Activated T-cell treated with anti-CD3 and anti-CD28 coated beads for 1 hour (primary cell): ENCODE results near the gene MICOS13.

ENCODE experiments used
- DNase-seq: peaks from one replicate; pipeline ENCODE4 v3.0.0-alpha.2; 2020; ENCODE audit warnings: low read depth

The MICOS13 gene

DNA sequence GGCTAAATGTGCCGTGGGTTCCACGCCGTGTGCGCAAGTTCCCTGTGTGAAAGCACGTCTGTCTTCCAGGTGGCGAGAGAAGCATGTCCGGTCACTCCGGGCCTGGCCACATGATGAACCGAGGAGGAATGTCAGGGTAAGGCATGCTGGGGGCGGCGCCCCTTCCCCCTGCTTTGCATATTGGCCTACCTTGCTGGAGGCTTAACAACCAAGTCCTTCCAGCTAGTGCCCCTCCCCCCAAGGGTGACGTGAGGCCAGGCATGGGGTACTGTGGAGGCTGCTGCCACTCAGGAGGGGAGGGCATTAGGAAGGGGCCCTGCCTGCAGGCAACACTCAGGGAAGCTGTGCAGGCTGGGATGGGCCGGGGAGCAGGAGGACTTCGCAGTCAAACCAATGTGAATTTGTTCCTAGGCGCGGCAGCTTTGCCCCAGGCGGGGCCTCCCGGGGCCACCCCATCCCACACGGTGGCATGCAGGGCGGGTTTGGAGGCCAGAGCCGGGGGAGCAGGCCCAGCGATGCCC lies 12.5 kb downstream of the MICOS13 start:
- no peak for DNase-seq

DNA sequence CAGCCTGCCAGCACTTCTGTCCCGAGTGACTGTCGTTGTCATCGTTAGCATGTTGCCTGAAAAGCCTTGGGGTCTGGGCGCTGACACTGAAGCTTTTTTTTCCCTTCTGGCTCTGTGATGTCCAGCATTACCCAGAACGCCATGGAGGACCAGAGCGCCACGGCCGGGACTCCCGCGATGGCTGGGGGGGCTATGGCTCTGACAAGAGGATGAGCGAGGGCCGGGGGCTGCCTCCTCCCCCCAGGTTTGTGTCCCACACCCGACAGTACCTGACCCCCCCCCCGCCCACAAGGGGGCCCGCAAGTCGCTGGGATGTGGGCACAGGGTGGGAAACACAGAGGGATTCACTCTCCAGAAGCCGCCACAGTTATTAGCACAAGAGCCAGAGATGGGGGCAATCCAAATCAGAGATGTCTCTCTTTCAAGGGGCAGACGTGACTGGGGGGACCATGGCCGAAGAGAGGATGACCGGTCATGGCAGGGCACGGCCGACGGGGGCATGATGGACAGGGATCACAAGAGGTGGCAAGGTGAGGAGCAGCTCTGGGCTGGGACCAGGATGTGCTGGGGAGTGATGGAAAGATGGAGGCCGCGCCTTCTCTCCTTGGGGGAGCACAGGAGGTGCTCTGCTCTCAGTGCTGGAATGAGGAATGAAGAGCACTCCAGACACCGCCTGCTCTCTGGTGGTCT lies 13.2 kb downstream of the MICOS13 start:
- DNase-seq: no peak

DNA sequence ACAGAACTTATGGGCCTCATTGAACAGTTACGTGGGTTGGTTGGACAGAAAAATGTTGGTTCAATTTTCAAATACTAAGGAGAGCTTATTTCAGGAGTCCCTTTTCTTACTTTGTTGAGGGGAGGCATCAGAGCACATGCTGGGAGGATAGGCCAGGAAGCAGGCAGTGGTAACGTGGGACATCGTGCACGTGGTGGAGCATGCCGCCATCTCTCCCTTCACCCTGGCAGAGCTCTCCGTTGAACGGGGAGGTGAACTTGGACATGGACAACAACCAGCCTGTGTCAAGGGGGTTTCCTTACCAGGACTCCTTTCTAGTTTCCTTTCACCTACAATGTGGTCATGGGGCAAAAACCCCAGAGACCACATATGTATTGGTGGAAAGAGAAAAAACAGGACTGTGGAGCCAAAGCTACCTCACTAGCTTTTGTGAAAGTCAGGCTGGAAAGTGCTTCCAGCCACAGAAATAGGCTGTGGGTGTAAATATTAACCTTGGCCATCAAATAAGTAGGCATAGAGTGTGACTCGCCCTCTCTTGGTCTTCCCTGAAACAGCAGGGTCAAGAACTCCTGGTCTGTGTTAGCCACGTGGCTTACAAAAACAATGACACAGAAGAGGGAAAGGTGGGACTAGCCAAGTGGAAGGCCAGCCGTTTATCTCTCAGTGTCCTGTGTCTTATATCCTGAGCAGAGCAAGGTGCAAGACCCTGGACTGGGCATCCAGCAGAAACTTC lies 14.4 kb downstream of the MICOS13 start:
- DNase-seq: no peak

DNA sequence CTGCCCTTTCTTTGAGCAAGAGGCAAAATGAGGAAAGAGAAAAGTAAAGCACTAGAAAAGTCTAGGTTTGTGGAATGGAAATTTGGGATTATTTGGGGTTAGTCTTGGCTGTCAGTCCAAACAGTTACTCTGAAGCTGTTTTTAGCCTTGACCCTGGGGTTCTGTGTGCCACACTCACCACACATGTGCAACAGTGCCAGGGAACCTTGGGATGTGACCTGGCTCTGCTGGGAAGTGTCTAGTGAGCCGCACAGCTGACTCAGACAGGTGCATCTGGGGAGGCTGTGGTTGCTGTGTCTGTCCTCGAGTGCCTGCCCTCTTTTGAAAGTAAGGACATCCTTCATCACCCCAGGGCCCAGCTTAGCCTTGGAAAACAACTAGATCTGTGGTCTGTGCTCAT lies 15.8 kb downstream of the MICOS13 start:
- DNase-seq: no peak

DNA sequence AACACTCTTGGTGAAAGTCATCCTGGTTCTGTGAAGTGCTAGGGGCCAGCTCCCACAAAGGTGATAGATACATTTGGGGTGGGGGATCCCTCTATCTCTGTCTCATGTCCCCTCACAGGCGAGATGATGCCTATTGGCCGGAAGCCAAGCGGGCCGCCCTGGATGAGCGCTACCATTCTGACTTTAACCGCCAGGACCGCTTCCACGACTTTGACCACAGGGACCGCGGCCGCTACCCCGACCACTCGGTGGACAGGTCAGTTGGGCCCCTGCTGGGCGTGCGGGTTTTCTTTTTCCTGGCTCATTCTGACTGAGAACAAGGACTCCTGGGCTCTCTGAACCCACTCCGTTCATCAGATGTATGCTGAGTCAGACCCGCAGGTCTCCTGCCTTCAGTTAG lies 16.4 kb downstream of the MICOS13 start:
- no peak for DNase-seq

DNA sequence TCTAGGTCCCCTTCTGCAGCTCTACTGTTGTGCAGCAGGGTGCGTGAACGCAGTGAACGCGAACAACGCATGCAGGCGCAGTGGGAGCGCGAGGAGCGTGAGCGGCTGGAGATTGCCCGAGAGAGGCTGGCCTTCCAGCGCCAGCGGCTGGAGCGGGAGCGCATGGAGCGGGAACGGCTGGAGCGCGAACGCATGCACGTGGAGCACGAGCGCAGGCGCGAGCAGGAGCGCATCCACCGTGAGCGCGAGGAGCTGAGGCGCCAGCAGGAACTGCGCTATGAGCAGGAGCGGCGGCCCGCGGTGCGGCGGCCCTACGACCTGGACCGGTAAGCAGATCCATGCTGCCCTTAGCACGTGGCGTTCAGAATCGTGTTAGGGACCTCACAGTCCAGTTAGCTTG lies 18.8 kb downstream of the MICOS13 start:
- no peak for DNase-seq

DNA sequence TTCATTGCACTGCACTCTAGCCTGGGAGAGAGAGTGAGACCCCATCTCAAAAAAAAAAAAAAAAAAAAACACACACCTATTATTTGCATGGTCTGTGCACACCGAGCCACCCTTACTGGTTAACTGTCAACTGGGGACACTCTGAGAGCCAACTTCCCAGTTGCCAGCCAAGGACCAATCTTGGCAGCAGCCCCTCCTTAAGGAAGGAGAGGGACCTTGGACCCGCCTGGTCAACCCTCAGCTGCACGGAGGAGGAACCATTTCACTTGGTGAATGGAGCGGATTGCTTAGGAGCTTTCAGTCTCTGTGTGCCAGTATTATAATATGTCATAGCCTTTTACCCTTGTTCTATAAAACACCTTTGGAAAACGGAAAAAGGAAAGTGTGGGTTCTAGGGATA lies 24.9 kb downstream of the MICOS13 start:
- no peak for DNase-seq

DNA sequence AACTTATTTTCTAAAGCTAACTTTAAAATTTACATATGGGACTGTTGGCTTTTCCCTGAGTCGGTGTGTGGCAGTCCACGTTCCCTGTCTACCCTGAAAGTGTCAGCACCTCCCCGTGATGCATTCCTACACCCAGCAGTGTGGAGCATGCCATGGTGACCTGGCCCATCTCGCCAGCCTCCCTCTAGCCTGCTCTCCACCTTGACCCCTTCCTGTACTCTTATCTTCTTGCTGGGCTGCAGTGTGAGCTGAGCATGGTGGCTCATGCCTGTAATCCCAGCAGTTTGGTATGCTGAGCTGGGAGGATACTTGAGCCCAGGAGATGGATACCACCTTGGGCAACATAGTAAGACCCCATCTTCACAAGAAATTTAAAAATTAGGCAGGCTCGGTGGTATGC lies 25.4 kb downstream of the MICOS13 start:
- no peak for DNase-seq

DNA sequence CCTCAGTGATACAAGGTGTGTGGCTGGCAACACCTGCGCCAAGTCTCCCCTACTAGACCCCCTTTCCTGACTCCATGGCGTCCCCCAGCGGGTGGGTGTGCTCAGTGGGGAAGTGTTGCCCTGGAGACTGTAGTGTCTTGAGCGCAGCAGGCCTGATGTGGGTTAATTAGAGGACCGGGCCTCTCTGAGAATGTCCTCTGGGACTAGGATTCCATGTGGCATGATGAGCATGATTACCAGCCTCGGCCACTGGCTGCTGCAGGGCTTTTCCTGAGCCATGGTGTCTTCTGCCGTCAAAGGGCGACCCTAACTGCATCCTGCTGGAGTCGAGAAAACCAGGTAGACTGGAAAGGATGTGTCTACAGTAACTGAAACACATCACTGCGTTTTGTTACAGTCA lies 28.1 kb downstream of the MICOS13 start:
- no peak for DNase-seq

DNA sequence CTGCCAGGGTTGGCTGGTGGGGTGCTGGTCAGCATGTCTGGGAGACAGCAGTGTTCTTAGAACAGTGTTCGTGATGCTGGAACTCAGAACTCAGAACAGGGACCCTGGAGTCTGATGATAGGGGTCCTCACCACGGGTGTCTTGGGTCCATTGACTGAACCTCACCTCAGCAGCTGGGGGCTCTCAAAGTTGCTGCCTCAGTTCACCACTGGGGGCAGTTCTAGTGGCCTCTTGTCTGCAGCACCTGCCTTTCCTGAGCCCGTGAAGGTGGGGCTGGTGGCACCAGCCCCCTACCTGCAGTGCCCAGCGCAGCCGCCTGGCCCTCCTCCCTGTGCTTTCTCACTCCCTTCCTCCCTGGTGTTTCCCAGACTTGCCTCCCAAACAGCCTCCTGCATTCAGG lies 29.0 kb downstream of the MICOS13 start:
- no peak for DNase-seq

DNA sequence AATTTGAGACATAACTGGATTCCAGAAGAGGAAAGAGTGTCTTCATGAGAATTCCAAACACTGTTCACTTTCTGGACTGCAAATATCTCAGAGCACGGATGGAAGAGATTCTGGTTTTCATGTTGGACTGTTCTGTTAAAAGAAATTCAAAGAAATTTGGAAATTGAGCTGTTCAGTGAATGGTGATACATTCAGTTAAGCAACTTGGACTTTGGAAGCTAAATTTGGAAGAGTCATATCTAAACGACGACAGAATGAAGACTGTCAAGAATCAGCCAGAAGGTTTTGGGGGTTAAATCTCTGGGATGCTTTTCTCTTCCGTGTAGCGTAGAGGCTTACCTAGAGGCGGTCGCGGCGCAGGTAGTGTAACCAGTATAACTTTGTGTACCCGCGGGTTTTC lies 31.9 kb downstream of the MICOS13 start:
- no peak for DNase-seq

DNA sequence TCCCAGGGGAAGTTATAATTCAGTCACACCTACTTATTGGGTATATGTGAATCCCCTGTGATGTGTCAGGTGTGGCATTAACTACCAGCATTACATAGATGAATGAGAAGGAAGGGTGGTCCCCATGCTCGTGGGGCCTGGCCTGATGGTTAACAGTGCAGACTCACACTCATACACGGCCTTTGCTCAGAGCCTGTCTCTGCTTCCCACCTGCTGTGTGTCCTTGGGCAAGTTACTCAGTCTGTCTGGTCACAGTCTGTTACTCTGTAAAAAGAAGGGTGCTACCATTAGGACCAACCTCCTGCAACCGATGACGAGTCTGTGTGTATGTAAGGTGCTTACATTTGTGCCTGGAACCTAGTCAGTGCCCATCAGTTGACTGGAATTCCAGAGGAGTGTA lies 33.6 kb downstream of the MICOS13 start:
- no peak for DNase-seq

DNA sequence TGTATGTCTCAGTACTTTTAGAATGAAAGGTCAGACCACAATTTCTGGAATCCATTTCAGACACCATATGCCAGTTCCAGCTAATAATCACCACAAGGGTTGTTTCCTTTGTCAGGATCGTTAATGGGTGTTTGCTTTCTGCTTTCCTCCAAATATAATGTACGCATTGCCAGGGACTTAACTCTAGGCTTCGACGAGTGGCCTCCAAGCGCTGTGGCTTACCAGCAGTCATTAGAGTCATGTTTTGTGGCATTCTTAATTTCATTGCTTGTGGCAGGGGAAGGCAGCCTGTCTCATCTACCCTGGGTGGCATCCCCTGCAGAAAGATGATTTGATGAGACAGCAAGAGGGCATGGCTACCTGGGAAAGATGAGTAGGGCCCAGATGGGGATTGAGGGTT lies 34.9 kb downstream of the MICOS13 start:
- DNase-seq: no peak

DNA sequence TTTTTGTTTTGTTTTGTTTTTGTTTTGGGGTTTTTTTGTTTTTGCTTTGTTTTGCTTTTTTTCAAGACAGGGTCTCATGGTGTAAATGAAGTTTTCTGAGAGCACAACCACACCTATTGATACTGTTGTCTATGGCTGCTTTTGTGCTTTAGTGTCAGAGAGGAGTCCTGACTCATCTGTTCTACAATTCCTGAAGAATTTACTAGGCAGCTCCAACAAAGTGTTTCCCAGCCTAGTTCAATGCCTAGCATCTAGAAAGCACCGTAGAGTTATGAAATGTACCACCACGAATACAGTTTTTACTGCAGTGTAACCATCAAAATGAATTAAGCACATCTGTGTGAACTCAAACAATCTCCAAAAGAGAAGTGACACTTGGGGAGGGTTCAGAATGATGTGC lies 36.3 kb downstream of the MICOS13 start:
- no peak for DNase-seq

DNA sequence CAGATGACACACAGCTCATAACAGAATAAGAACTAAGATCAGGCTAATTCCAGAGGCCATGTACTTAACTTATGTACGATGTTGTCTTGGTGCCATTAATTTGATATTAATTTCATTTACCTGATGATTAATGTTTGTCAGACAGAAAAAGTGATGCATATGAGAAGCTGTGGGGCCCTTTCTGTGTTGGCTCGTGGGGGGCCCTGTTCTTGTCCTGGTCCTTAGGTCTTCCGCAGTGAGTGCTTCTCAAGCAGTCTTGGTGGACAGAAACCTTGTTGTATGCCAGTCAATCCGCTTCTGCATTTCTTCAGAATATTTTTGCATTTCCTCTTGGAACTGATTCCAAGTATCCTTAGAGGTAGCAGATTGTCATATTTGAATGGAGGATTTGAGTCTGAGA lies 37.3 kb downstream of the MICOS13 start:
- no peak for DNase-seq

DNA sequence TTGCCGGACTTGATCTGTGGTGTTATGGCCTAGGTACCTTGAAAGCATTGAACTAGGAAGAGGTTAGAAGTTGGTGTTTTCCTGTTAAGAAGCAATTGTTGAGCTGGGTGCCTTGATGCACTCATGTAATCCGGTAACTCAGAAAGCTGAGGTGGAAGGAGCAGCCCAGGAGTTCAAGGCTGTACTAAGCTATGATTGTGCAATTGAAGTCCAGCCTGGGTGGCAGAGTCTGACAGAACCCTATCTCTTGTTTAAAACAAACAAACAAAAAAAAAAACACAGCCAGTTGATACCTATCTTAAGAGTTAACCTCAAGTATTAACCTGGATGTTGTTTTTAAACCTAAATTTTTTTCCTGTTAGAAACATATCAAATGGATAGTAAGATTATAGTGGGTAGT lies 38.1 kb downstream of the MICOS13 start:
- no peak for DNase-seq

DNA sequence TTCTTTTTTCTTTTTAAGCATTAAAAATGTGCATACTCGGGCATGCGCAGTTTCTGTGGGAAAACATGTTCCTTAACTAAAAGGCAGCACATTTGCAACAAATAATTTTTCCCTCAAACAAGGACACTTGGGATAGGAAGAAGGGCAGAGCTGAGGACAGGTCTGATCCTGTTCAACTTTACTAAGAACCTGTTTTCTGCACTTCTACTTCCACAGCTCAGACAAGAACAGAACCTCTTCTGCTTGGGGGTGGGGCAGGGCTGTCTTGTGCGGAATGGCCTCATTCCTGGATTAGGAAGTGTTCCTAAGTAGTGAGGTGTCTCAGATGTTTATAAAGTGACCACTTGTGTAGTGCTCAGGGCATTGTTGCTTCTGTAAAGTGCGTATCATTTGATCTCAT lies 39.1 kb downstream of the MICOS13 start:
- no peak for DNase-seq

DNA sequence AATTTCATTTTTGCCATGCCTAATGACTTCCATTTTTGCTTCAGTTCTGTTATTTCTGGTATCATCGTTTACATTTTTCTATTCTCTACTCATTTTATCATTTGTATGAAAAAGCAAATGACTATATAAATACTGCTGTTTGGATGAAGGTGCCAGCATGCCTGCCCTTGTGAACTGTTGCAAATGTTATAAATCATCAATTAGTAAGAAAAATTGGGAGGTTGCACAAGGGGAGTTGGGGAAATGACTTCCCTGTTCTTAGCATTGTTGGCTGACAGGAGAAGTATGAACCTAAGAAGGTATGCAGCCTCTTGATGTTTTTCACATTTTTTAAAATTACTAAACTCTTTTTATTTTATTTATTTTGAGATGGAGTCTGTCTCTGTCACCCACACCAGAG lies 42.3 kb downstream of the MICOS13 start:
- DNase-seq: no peak

DNA sequence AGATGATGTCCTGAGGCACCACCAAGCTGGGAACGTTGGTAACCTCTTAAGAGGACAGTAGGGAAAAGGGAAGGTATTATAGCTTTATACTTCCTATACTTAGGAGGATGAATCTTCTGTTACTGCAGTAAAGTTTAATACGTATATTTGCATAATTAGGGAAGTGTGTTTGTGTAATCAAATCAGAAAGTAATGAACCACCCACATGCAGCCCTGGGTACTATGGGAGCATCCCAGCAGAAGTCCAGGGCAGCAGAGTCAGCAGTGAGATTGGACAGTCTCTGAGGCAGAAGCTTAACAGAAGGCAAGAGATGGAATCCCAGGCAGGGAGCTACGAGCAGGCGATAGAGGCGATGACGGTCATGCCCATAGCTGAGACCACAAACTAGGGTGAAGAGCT lies 44.9 kb downstream of the MICOS13 start:
- DNase-seq: no peak

DNA sequence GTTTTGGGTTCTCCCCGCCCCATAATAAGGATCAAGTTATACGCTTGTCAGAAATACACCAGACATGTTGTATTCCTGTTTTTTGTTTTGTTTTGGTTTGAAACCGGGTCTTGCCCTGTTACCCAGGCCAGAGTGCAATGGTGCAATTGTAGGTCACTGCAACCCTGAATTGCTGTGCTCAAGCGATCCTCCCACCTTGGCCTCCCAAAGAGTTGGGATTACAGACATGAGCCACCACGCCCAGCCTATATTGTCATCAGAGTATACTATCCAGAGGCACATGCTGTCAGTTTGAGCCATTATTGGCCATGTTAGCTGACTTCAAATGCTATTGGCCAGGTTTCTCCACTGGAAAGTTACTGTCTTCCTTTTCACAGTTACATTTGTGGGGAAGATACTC lies 47.7 kb downstream of the MICOS13 start:
- no peak for DNase-seq

DNA sequence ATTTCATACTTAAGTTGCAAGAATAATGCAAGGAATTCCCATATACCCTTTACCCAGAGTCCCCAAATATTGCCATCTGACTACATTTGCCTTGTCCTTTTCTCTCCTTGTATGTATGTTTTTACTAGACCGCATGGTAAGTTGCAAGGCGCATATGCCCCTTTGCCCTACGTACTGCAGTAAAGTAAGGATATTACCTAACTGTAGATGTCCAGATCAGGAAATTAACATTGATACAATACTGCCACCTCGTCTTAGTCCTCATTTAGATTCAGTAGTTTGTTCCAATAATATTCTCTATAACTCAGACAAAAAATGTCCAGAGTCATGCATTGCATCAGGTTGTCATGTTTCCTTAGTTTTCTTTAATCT lies 48.1 kb downstream of the MICOS13 start:
- DNase-seq: no peak

DNA sequence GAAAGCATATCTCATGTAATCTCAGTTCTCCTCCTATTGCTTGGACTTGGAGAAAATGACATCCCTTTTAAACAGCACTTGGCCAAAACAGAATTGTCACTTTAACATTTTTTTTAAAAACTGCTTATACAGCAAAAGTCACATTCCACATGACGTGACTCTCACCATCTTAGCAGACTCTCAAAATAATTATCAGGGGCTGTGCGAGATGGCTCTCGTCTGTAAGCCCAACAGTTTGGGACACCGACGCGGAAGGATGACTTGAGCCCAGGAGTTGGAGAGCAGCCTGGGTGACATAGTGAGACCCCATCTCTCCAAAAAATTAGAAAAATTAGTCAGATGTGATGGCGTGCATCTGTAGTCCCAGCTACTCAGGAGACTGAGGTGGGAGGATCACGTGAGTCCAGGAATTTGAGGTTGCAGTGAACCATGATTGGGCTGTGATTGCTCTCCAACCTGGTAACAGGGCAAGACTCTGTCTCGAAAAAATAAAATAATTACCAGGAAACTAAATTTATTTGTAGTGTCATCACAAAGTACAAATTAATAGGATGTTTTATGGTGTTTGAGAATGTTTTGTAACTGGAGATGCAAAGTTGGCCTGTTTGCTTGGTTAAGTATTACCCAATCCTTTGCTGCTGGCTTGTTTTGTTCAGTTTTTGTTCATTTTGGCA lies 48.6 kb downstream of the MICOS13 start:
- no peak for DNase-seq

DNA sequence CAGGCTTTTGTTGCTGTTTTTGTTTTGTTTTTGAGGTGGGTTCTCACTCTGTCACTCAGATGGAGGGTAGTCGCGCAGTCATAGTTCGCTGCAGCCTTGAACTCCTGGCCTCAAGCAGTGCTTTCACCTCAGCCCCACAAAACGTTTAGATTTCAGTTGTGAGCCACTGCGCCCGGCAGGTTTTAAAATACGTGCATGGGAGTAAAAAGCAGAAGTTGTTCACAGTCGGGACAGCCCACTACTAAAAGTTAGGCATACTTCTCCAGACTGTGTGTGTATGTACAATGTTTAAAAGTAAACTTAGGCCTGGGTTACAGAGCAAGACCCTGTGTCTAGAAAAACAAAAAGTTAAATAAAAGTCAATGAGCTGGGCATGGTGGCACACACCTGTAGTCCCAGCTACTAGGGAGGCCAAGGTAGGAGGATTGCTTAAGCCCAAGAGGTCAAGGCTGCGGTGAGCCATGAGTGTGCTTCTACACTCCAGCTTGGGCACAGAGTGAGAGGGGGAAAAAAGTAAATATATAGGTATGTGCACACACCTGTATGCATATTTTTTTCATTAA lies 51.3 kb downstream of the MICOS13 start:
- no peak for DNase-seq
